DOHH2 (cell line): ENCODE measurements around the gene TMEM267.

Experiments used
- H3F3A ChIP-seq: fragments of 200-600 bp; sonication (generic), shearing (Covaris generic); 2 replicates; pipeline ENCODE4 v1.6.0; 2016; ENCODE audit warnings: antibody characterized with exemption, mild to moderate bottlenecking; ENCODE audit not compliant: control insufficient read depth, insufficient read depth
- H3K27ac ChIP-seq: fragments of 200-600 bp; sonication (generic); 2 replicates; pipeline ENCODE4 v1.5.1; 2014; ENCODE audit warnings: low read depth, mild to moderate bottlenecking, low read length, moderate library complexity
- H3K27me3 ChIP-seq: fragments of 200-600 bp; sonication (generic); 2 replicates; pipeline ENCODE4 v1.6.1; 2014; ENCODE audit warnings: mild to moderate bottlenecking, low read length, mixed read lengths; ENCODE audit not compliant: control insufficient read depth
- H3K36me3 ChIP-seq: fragments of 200-600 bp; sonication (generic); 2 replicates; pipeline ENCODE4 v1.6.1; 2014; ENCODE audit warnings: mild to moderate bottlenecking, low read length, moderate library complexity, mixed read lengths; ENCODE audit not compliant: control insufficient read depth
- H3K4me1 ChIP-seq: fragments of 200-600 bp; sonication (generic); 2 replicates; pipeline ENCODE4 v1.6.1; 2014; ENCODE audit warnings: mild to moderate bottlenecking, low read length, mixed read lengths; ENCODE audit not compliant: control insufficient read depth
- H3K4me2 ChIP-seq: fragments of 200-600 bp; sonication (generic); 2 replicates; pipeline ENCODE4 v1.6.0; 2014; ENCODE audit warnings: mild to moderate bottlenecking, low read length, moderate library complexity
- H3K4me3 ChIP-seq: fragments of 200-600 bp; sonication (generic); 2 replicates; pipeline ENCODE4 v1.5.1; 2014; ENCODE audit warnings: mild to moderate bottlenecking, low read length, mixed read lengths
- H3K79me2 ChIP-seq: fragments of 200-600 bp; sonication (generic); 2 replicates; pipeline ENCODE4 v1.6.1; 2014; ENCODE audit warnings: mild to moderate bottlenecking, low read length, mixed read lengths; ENCODE audit not compliant: control insufficient read depth
- H3K9me2 ChIP-seq: fragments of 200-600 bp; sonication (generic); replicated peaks from 2 replicates; pipeline ENCODE4 v1.6.1; 2014; ENCODE audit warnings: mild to moderate bottlenecking, low read length, mixed read lengths; ENCODE audit not compliant: control insufficient read depth
- H3K9me3 ChIP-seq: fragments of 200-600 bp; sonication (generic); 2 replicates; pipeline ENCODE4 v1.6.1; 2014; ENCODE audit warnings: antibody characterized with exemption, low read length, mixed read lengths; ENCODE audit not compliant: control insufficient read depth, insufficient read depth
- H4K20me1 ChIP-seq: fragments of 200-600 bp; sonication (generic); 2 replicates; pipeline ENCODE4 v1.6.0; 2014; ENCODE audit warnings: low read depth, mild to moderate bottlenecking, antibody characterized with exemption, low read length, moderate library complexity; ENCODE audit not compliant: control insufficient read depth, insufficient read depth
- CTCF ChIP-seq: fragments of 200-600 bp; sonication (generic); IDR thresholded peaks from one replicate; pipeline ENCODE4 v1.5.1; 2014; ENCODE audit warnings: antibody characterized with exemption, mild to moderate bottlenecking, low read depth, low read length; ENCODE audit not compliant: poor library complexity, severe bottlenecking
- EZH2phosphoT487 ChIP-seq: fragments of 200-600 bp; sonication (generic); IDR thresholded peaks from 2 replicates; pipeline ENCODE4 v1.6.1; 2017; ENCODE audit warnings: borderline replicate concordance, mild to moderate bottlenecking, antibody characterized with exemption, low read length, moderate library complexity, mixed read lengths

Gene TMEM267

GRCh38 chr5:43520615-43521014, 37.0 kb upstream of the TMEM267 start:
- Histone ChIP-seq H3K9me3 (no peaks in the 10 kb centered on the region), H3K4me3 (no peak overlapping the region), H3K4me2 (no peak overlapping the region), H3K79me2 (peaks cover 6% of the 10 kb centered on the region), H4K20me1 (no peaks in the 10 kb centered on the region), H3K9me2 (no peaks in the 10 kb centered on the region), H3F3A (peaks cover 10% of the 10 kb centered on the region; the same call in 1 of the 2 replicates), H3K36me3 (peaks cover 12% of the 10 kb centered on the region), H3K4me1 (peaks cover 7% of the 10 kb centered on the region), H3K27ac (no peak overlapping the region), H3K27me3 (no peaks in the 10 kb centered on the region)
- TF ChIP-seq CTCF (no peak), EZH2phosphoT487 (no peak)

- H3K4me3 ChIP-seq: peak overlapping the region; percentile 89
- no peaks in the 10 kb centered on the region for H4K20me1 ChIP-seq
- peaks cover 42% of the 10 kb centered on the region for H3K79me2 ChIP-seq
- peaks cover 20% of the 10 kb centered on the region for H3K4me1 ChIP-seq
- peaks cover 16% of the 10 kb centered on the region for H3K36me3 ChIP-seq
- peaks cover 9% of the 10 kb centered on the region; the same call in 1 of the 2 replicates for H3F3A ChIP-seq
- H3K27me3 ChIP-seq: no peaks in the 10 kb centered on the region
- no peaks in the 10 kb centered on the region for H3K9me3 ChIP-seq
- H3K27ac ChIP-seq: peak overlapping the region; percentile 77
- no peak for TF ChIP-seq CTCF
- no peak for TF ChIP-seq EZH2phosphoT487
- peak overlapping the region; percentile 93 for H3K4me2 ChIP-seq
- no peaks in the 10 kb centered on the region for H3K9me2 ChIP-seq
Observed at GRCh38 chr5:43515678-43516048, 32.0 kb upstream of the TMEM267 start.

- TF ChIP-seq EZH2phosphoT487 (no peak), CTCF (peak; percentile 10)
- Histone ChIP-seq H3K4me2 (peak within 1 kb of the TSS; percentile 93), H3K9me2 (no peaks in the 10 kb centered on the region), H3K9me3 (no peaks in the 10 kb centered on the region), H3K4me3 (peak within 1 kb of the TSS; percentile 89), H3K27ac (peak within 1 kb of the TSS; percentile 77), H4K20me1 (no peaks in the 10 kb centered on the region), H3K36me3 (peaks cover 16% of the 10 kb centered on the region), H3K27me3 (no peaks in the 10 kb centered on the region), H3F3A (peaks cover 6% of the 10 kb centered on the region; the same call in 1 of the 2 replicates), H3K4me1 (peaks cover 20% of the 10 kb centered on the region), H3K79me2 (peaks cover 45% of the 10 kb centered on the region)
Observed at GRCh38 chr5:43514816-43515677, 31.4 kb upstream of the TMEM267 start, which contains the start of gene C5orf34. C5orf34 (minus strand) TSS chr5:43515148; CDS start chr5:43509339, 5,809 bp downstream.
